Endodermal cell (in vitro differentiated cells): Measurements from ENCODE around the gene TGM4. TPM values are rescaled to one million over a fixed set of nuclear protein-coding genes. Genes with fewer than 3 reads are reported as not detected.

ENCODE experiments used
- DNase-seq: peaks from one replicate; pipeline ENCODE4 v3.0.0-alpha.2; 2017
- H3K27ac ChIP-seq: 2 replicates; pipeline ENCODE4 v1.5.1; 2013; ENCODE audit warnings: mild to moderate bottlenecking, low read depth, low read length, moderate library complexity
- H3K27me3 ChIP-seq: 2 replicates; pipeline ENCODE4 v1.6.1; 2013; ENCODE audit warnings: mild to moderate bottlenecking, low read length, moderate library complexity; ENCODE audit not compliant: insufficient read depth, control insufficient read depth, poor library complexity, severe bottlenecking
- H3K36me3 ChIP-seq: 2 replicates; pipeline ENCODE4 v1.7.0; 2013; ENCODE audit warnings: mild to moderate bottlenecking, low read length, moderate library complexity; ENCODE audit not compliant: control insufficient read depth, insufficient read depth
- H3K4me1 ChIP-seq: one replicate; pipeline ENCODE4 v1.7.0; 2013; ENCODE audit warnings: low read length; ENCODE audit not compliant: control insufficient read depth, insufficient read depth
- H3K4me3 ChIP-seq: 2 replicates; pipeline ENCODE4 v1.5.1; 2013; ENCODE audit warnings: mild to moderate bottlenecking, low read length, moderate library complexity
- H3K9ac ChIP-seq: 2 replicates; pipeline ENCODE4 v1.6.1; 2013; ENCODE audit warnings: mild to moderate bottlenecking, low read length, moderate library complexity; ENCODE audit not compliant: poor library complexity, severe bottlenecking; ENCODE audit errors: extremely low read depth
- H3K9me3 ChIP-seq: 2 replicates; pipeline ENCODE4 v1.6.1; 2013; ENCODE audit warnings: mild to moderate bottlenecking, low read length, moderate library complexity; ENCODE audit not compliant: control insufficient read depth
- H3K27ac Mint-ChIP-seq: 2 replicates; pipeline ENCODE4 v1.8.0; 2020; ENCODE audit warnings: mixed read lengths
- H3K27me3 Mint-ChIP-seq: 2 replicates; pipeline ENCODE4 v1.8.0; 2021; ENCODE audit warnings: mild to moderate bottlenecking, mixed read lengths; ENCODE audit not compliant: insufficient read depth
- H3K36me3 Mint-ChIP-seq: 2 replicates; pipeline ENCODE4 v1.8.0; 2020; ENCODE audit warnings: low read depth, mixed read lengths
- H3K4me1 Mint-ChIP-seq: 2 replicates; pipeline ENCODE4 v1.8.0; 2020; ENCODE audit warnings: mixed read lengths
- H3K4me3 Mint-ChIP-seq: 2 replicates; pipeline ENCODE4 v1.8.0; 2020; ENCODE audit warnings: mild to moderate bottlenecking, moderate library complexity, mixed read lengths
- H3K9me3 Mint-ChIP-seq: 2 replicates; pipeline ENCODE4 v1.8.0; 2020; ENCODE audit warnings: mild to moderate bottlenecking, mixed read lengths
- WGBS, 2 experiments: methylation state at CpG; one replicate each; pipeline versions ENCODE4 v1.1.5 to v1.1.7; 2013; ENCODE audit warnings: missing lambda C conversion rate in 2 of 2, mixed read lengths in 1 of 2; ENCODE audit not compliant: insufficient coverage in 1 of 2, insufficient read length in 1 of 2; 5-methylcytosine and 5-hydroxymethylcytosine counted together
- total RNA-seq, 2 donors: library from RNA; stranded (reverse); fragmentation: NEBNext Ultra II Directional in 1 of 2; extraction: Animal tissue kit (Norgen Biotek cat#: 25700) in 1 of 2; gene quantifications; 2 replicates in 1 of 2; 3 replicates in 1 of 2; pipeline ENCODE4 v1.2.1, GENCODE V29; 2021
- TF ChIP-seq, protein P1 (sequence below): fragments of 200-600 bp; sonication (generic); conservative IDR thresholded peaks from 2 replicates; pipeline ENCODE4 v1.5.0; 2021; ENCODE audit warnings: antibody characterized with exemption, mild to moderate bottlenecking

Gene TGM4
- total RNA-seq, 2 donors from 2014 or later = not detected

DNA sequence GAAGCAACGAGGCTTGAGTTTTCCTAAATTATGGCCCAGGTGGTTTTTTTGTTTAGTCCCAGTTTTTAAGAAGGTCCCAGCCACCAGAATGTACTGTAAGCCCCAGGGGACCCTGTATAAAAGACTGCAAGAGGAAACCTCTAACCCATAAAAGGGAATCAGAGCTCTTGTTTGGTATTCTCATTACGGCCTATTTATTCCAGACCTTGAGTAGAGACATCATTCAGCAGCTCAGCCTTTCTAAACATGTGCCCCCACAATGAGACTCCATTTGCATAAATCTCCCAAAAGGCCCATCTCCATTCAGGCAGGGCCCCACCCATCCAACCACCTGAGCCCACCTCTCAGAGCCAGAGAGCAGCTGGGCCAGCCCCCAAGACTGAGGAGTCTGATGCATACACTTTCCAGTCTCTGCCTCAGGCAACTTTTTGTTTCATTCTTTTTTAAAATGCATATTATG lies 75.9 kb downstream of the TGM4 start:
- Histone ChIP-seq H3K9me3 (no peaks in the 10 kb centered on the region), H3K4me1 (no peaks in the 10 kb centered on the region), H3K4me3 (no peak overlapping the region), H3K27ac (peak overlapping the region; percentile 21), H3K27me3 (no peaks in the 10 kb centered on the region), H3K36me3 (peaks cover 25% of the 10 kb centered on the region), H3K9ac (no peak overlapping the region)
- WGBS, 2 experiments = 91 to 100% methylated on average over 1 to 2 of the region's 2 CpGs
- TF ChIP-seq, protein P1, sequence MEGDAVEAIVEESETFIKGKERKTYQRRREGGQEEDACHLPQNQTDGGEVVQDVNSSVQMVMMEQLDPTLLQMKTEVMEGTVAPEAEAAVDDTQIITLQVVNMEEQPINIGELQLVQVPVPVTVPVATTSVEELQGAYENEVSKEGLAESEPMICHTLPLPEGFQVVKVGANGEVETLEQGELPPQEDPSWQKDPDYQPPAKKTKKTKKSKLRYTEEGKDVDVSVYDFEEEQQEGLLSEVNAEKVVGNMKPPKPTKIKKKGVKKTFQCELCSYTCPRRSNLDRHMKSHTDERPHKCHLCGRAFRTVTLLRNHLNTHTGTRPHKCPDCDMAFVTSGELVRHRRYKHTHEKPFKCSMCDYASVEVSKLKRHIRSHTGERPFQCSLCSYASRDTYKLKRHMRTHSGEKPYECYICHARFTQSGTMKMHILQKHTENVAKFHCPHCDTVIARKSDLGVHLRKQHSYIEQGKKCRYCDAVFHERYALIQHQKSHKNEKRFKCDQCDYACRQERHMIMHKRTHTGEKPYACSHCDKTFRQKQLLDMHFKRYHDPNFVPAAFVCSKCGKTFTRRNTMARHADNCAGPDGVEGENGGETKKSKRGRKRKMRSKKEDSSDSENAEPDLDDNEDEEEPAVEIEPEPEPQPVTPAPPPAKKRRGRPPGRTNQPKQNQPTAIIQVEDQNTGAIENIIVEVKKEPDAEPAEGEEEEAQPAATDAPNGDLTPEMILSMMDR = no peak
- H3K36me3 Mint-ChIP-seq = peaks cover 6% of the 10 kb centered on the region
- no peaks in the 10 kb centered on the region for H3K9me3 Mint-ChIP-seq
- peaks cover 4% of the 10 kb centered on the region for H3K4me1 Mint-ChIP-seq
- no peak overlapping the region for H3K4me3 Mint-ChIP-seq
- H3K27ac Mint-ChIP-seq = no peak overlapping the region
- H3K27me3 Mint-ChIP-seq = no peaks in the 10 kb centered on the region
- no peak for DNase-seq

DNA sequence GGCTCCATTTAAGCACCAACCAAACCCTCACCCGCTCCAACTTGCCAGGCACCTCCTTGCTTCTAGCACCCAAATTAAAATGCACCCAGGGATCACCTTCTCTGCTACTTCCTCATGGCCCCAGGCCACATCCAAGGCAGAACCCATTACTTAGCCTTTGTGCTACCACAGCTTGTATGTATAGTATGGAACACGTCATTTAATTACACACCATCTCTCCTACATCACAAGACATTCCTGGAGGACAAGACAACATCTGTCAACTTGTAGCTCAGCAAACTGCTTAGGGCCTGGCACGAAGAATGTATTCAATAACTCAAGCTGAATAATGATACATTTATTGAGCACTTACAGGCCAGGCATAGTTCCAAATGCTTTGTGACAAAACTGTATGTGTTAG lies 78.3 kb downstream of the TGM4 start:
- Mint-ChIP-seq H3K4me3 (no peak overlapping the region), H3K9me3 (no peaks in the 10 kb centered on the region), H3K27me3 (no peaks in the 10 kb centered on the region), H3K4me1 (peaks cover 4% of the 10 kb centered on the region), H3K36me3 (no peaks in the 10 kb centered on the region), H3K27ac (peak overlapping the region; percentile 36)
- Histone ChIP-seq H3K27ac (no peak overlapping the region), H3K4me1 (no peaks in the 10 kb centered on the region), H3K36me3 (peaks cover 10% of the 10 kb centered on the region), H3K4me3 (no peak overlapping the region), H3K9ac (no peak overlapping the region), H3K9me3 (no peaks in the 10 kb centered on the region), H3K27me3 (no peaks in the 10 kb centered on the region)
- DNase-seq = no peak
- 97 to 100% methylated on average over 2 to 3 of the region's 3 CpGs for WGBS, 2 experiments
- TF ChIP-seq, protein P1 = no peak

DNA sequence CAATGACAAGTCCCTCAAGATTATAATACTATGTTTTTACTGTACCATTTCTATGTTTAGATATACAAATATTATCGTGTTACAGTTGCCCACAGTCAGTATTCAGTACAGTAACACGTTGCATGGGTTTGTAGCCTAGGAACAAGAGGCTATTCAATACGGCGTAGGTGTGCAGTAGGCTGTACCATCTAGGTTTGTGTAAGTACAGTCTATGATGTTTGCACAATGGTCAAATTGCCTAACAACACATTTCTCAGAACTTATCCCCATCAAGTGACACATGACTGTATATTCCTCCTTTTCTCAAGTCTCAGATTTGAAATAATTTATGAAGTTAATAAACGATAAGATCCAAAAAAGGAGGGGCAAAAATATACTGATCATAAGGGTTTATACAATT lies 79.9 kb downstream of the TGM4 start:
- Mint-ChIP-seq H3K27ac (no peak overlapping the region), H3K4me3 (no peak overlapping the region), H3K4me1 (peaks cover 4% of the 10 kb centered on the region), H3K36me3 (peaks cover 12% of the 10 kb centered on the region), H3K9me3 (no peaks in the 10 kb centered on the region), H3K27me3 (no peaks in the 10 kb centered on the region)
- TF ChIP-seq, protein P1 = no peak
- Histone ChIP-seq H3K27me3 (no peaks in the 10 kb centered on the region), H3K9me3 (no peaks in the 10 kb centered on the region), H3K27ac (no peak overlapping the region), H3K4me3 (no peak overlapping the region), H3K9ac (no peak overlapping the region), H3K36me3 (peaks cover 25% of the 10 kb centered on the region), H3K4me1 (no peaks in the 10 kb centered on the region)
- DNase-seq = no peak
- 94% methylated on average over 3 to 5 of the region's 5 CpGs for WGBS, 2 experiments
